Mesothelial cell of epicardium (in vitro differentiated cells): ENCODE results near the gene CLSTN3. TPM values are rescaled to one million over a fixed set of nuclear protein-coding genes. Genes with fewer than 3 reads are reported as not detected.
A peak's percentile ranks its signal among the peaks of the same experiment; 100 is the strongest.

Experiments
- DNase-seq, 2 experiments: peaks; one replicate each; pipeline ENCODE4 v3.0.0; 2021; ENCODE audit warnings: low spot score in 2 of 2; ENCODE audit not compliant: unreplicated experiment in 2 of 2
- H3K27ac Mint-ChIP-seq: 2 replicates; pipeline ENCODE4 v1.8.0; 2021; ENCODE audit warnings: mixed read lengths
- H3K27me3 Mint-ChIP-seq: 2 replicates; pipeline ENCODE4 v1.8.0; 2021; ENCODE audit warnings: low read depth, mixed read lengths
- H3K36me3 Mint-ChIP-seq: 2 replicates; pipeline ENCODE4 v1.8.0; 2021; ENCODE audit warnings: mixed read lengths
- H3K4me1 Mint-ChIP-seq: 2 replicates; pipeline ENCODE4 v1.8.0; 2021; ENCODE audit warnings: mixed read lengths
- H3K4me3 Mint-ChIP-seq: 2 replicates; pipeline ENCODE4 v1.8.0; 2021; ENCODE audit warnings: mild to moderate bottlenecking, moderate library complexity, mixed read lengths
- H3K9me3 Mint-ChIP-seq: 2 replicates; pipeline ENCODE4 v1.8.0; 2021; ENCODE audit warnings: mixed read lengths
- total RNA-seq: library from RNA; stranded (reverse); gene quantifications from 3 replicates; pipeline ENCODE4 v1.2.1, GENCODE V29; 2021
- TF ChIP-seq, protein P1 (sequence below): fragments of 200-600 bp; sonication (generic); IDR thresholded peaks from one replicate; pipeline ENCODE4 v1.5.0; 2021; ENCODE audit warnings: antibody characterized with exemption; ENCODE audit not compliant: unreplicated experiment

CLSTN3 gene
- total RNA-seq, 1 donor from 2014 or later = 81.1 TPM

GRCh38 chr12:7160183-7160582 lies 30.0 kb downstream of the CLSTN3 start:
- Mint-ChIP-seq H3K4me1 (peaks cover 13% of the 10 kb centered on the region), H3K4me3 (no peak overlapping the region), H3K9me3 (peaks cover 4% of the 10 kb centered on the region), H3K27ac (no peak overlapping the region), H3K36me3 (no peaks in the 10 kb centered on the region), H3K27me3 (peaks cover 29% of the 10 kb centered on the region)
- TF ChIP-seq, protein P1, sequence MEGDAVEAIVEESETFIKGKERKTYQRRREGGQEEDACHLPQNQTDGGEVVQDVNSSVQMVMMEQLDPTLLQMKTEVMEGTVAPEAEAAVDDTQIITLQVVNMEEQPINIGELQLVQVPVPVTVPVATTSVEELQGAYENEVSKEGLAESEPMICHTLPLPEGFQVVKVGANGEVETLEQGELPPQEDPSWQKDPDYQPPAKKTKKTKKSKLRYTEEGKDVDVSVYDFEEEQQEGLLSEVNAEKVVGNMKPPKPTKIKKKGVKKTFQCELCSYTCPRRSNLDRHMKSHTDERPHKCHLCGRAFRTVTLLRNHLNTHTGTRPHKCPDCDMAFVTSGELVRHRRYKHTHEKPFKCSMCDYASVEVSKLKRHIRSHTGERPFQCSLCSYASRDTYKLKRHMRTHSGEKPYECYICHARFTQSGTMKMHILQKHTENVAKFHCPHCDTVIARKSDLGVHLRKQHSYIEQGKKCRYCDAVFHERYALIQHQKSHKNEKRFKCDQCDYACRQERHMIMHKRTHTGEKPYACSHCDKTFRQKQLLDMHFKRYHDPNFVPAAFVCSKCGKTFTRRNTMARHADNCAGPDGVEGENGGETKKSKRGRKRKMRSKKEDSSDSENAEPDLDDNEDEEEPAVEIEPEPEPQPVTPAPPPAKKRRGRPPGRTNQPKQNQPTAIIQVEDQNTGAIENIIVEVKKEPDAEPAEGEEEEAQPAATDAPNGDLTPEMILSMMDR = no peak
- no peak for DNase-seq

GRCh38 chr12:7161327-7161726 lies 31.2 kb downstream of the CLSTN3 start:
- H3K27me3 Mint-ChIP-seq = peaks cover 29% of the 10 kb centered on the region
- H3K27ac Mint-ChIP-seq = no peak overlapping the region
- H3K4me3 Mint-ChIP-seq = no peak overlapping the region
- peaks cover 9% of the 10 kb centered on the region for H3K9me3 Mint-ChIP-seq
- no peaks in the 10 kb centered on the region for H3K36me3 Mint-ChIP-seq
- H3K4me1 Mint-ChIP-seq = peaks cover 1% of the 10 kb centered on the region
- DNase-seq = no peak
- TF ChIP-seq, protein P1 = no peak

GRCh38 chr12:7161811-7162210 lies 31.6 kb downstream of the CLSTN3 start:
- H3K4me1 Mint-ChIP-seq = no peaks in the 10 kb centered on the region
- TF ChIP-seq, protein P1 = no peak
- H3K4me3 Mint-ChIP-seq = no peak overlapping the region
- DNase-seq = no peak
- peaks cover 14% of the 10 kb centered on the region for H3K9me3 Mint-ChIP-seq
- H3K27ac Mint-ChIP-seq = no peak overlapping the region
- peaks cover 29% of the 10 kb centered on the region for H3K27me3 Mint-ChIP-seq
- no peaks in the 10 kb centered on the region for H3K36me3 Mint-ChIP-seq

GRCh38 chr12:7162691-7163114 lies 32.5 kb downstream of the CLSTN3 start:
- Mint-ChIP-seq H3K36me3 (peaks cover 1% of the 10 kb centered on the region), H3K27ac (no peak overlapping the region), H3K27me3 (peaks cover 29% of the 10 kb centered on the region), H3K4me1 (no peaks in the 10 kb centered on the region), H3K9me3 (peaks cover 22% of the 10 kb centered on the region), H3K4me3 (no peak overlapping the region)
- peak in 1 of 2 experiments; percentile 62 for DNase-seq
- TF ChIP-seq, protein P1 = peak; percentile 35

- Mint-ChIP-seq H3K9me3 (peaks cover 67% of the 10 kb centered on the region), H3K27ac (no peak overlapping the region), H3K36me3 (peaks cover 7% of the 10 kb centered on the region), H3K27me3 (peaks cover under 1% of the 10 kb centered on the region), H3K4me1 (no peaks in the 10 kb centered on the region), H3K4me3 (no peak overlapping the region)
- DNase-seq = no peak
- TF ChIP-seq, protein P1 = no peak
Measured at GRCh38 chr12:7169951-7170350, 39.8 kb downstream of the CLSTN3 start.

GRCh38 chr12:7171854-7172253 lies 41.7 kb downstream of the CLSTN3 start:
- peaks cover 67% of the 10 kb centered on the region for H3K9me3 Mint-ChIP-seq
- no peak overlapping the region for H3K27ac Mint-ChIP-seq
- TF ChIP-seq, protein P1 = no peak
- DNase-seq = no peak
- peaks cover 4% of the 10 kb centered on the region for H3K27me3 Mint-ChIP-seq
- peaks cover 7% of the 10 kb centered on the region for H3K36me3 Mint-ChIP-seq
- H3K4me3 Mint-ChIP-seq = no peak overlapping the region
- no peaks in the 10 kb centered on the region for H3K4me1 Mint-ChIP-seq
